Skeletal muscle satellite cell (primary cell): ENCODE results near the gene ZNF532.

ENCODE experiments used
- H3K27me3 ChIP-seq: 2 replicates; pipeline ENCODE4 v1.7.0; 2013; ENCODE audit warnings: low read length; ENCODE audit not compliant: control insufficient read depth, insufficient read depth
- H3K36me3 ChIP-seq: 2 replicates; pipeline ENCODE4 v1.7.0; 2013; ENCODE audit warnings: mild to moderate bottlenecking, control low read depth, low read length; ENCODE audit not compliant: insufficient read depth
- H3K4me1 ChIP-seq: 2 replicates; pipeline ENCODE4 v1.7.0; 2013; ENCODE audit warnings: low read length; ENCODE audit not compliant: control insufficient read depth, insufficient read depth
- H3K4me2 ChIP-seq: 2 replicates; pipeline ENCODE4 v1.7.0; 2013; ENCODE audit warnings: mild to moderate bottlenecking, low read length
- H3K4me3 ChIP-seq: 2 replicates; pipeline ENCODE4 v1.7.0; 2013; ENCODE audit warnings: low read length
- H3K9ac ChIP-seq: 2 replicates; pipeline ENCODE4 v1.7.0; 2013; ENCODE audit warnings: mild to moderate bottlenecking, low read depth, low read length, moderate library complexity
- H3K9me3 ChIP-seq: replicated peaks from 2 replicates; pipeline ENCODE4 v1.7.0; 2013; ENCODE audit warnings: mild to moderate bottlenecking, control low read depth, low read length

The ZNF532 gene

GRCh38 chr18:58977223-58977622 is 112.5 kb downstream of the ZNF532 start:
- H3K27me3 ChIP-seq = no peaks in the 10 kb centered on the region
- no peaks in the 10 kb centered on the region for H3K9me3 ChIP-seq

GRCh38 chr18:58977801-58978200 is 113.1 kb downstream of the ZNF532 start:
- H3K9ac ChIP-seq = no peak overlapping the region
- H3K4me3 ChIP-seq = no peak overlapping the region
- H3K9me3 ChIP-seq = no peaks in the 10 kb centered on the region
- peaks cover 13% of the 10 kb centered on the region for H3K36me3 ChIP-seq
- H3K27me3 ChIP-seq = no peaks in the 10 kb centered on the region
- H3K4me2 ChIP-seq = no peak overlapping the region
- H3K4me1 ChIP-seq = no peaks in the 10 kb centered on the region

More at GRCh38 chr18:58977223-58977622, 112.5 kb downstream of the ZNF532 start:
- Histone ChIP-seq H3K4me1 (no peaks in the 10 kb centered on the region), H3K4me3 (no peak overlapping the region), H3K9ac (no peak overlapping the region), H3K36me3 (peaks cover 13% of the 10 kb centered on the region), H3K4me2 (no peak overlapping the region)

- H3K9me3 ChIP-seq = no peaks in the 10 kb centered on the region
- no peaks in the 10 kb centered on the region for H3K4me1 ChIP-seq
- peaks cover 13% of the 10 kb centered on the region for H3K36me3 ChIP-seq
- no peak overlapping the region for H3K4me3 ChIP-seq
- H3K27me3 ChIP-seq = no peaks in the 10 kb centered on the region
- no peak overlapping the region for H3K9ac ChIP-seq
- H3K4me2 ChIP-seq = no peak overlapping the region
Measured at GRCh38 chr18:58978916-58979315, 114.2 kb downstream of the ZNF532 start.

GRCh38 chr18:58979615-58980014 is 114.9 kb downstream of the ZNF532 start:
- H3K4me1 ChIP-seq = no peaks in the 10 kb centered on the region
- no peak overlapping the region for H3K4me3 ChIP-seq
- H3K9me3 ChIP-seq = no peaks in the 10 kb centered on the region
- no peak overlapping the region for H3K4me2 ChIP-seq
- H3K36me3 ChIP-seq = peaks cover 13% of the 10 kb centered on the region
- no peak overlapping the region for H3K9ac ChIP-seq
- no peaks in the 10 kb centered on the region for H3K27me3 ChIP-seq

- no peak overlapping the region for H3K4me2 ChIP-seq
- peaks cover 13% of the 10 kb centered on the region for H3K36me3 ChIP-seq
- H3K9ac ChIP-seq = no peak overlapping the region
- H3K4me1 ChIP-seq = no peaks in the 10 kb centered on the region
- no peaks in the 10 kb centered on the region for H3K9me3 ChIP-seq
- no peak overlapping the region for H3K4me3 ChIP-seq
- no peaks in the 10 kb centered on the region for H3K27me3 ChIP-seq
Measured at GRCh38 chr18:58980991-58981390, 116.3 kb downstream of the ZNF532 start.

- H3K9me3 ChIP-seq = no peaks in the 10 kb centered on the region
- peaks cover 6% of the 10 kb centered on the region for H3K4me1 ChIP-seq
- peaks cover 13% of the 10 kb centered on the region for H3K36me3 ChIP-seq
- no peak overlapping the region for H3K4me2 ChIP-seq
- H3K4me3 ChIP-seq = no peak overlapping the region
- H3K27me3 ChIP-seq = no peaks in the 10 kb centered on the region
- no peak overlapping the region for H3K9ac ChIP-seq
Measured at GRCh38 chr18:58983260-58984155, 118.8 kb downstream of the ZNF532 start.

GRCh38 chr18:58988600-58988999 is 123.9 kb downstream of the ZNF532 start:
- H3K4me3 ChIP-seq = no peak overlapping the region
- H3K36me3 ChIP-seq = no peaks in the 10 kb centered on the region
- H3K9me3 ChIP-seq = no peaks in the 10 kb centered on the region
- peaks cover 37% of the 10 kb centered on the region for H3K4me1 ChIP-seq
- no peak overlapping the region for H3K4me2 ChIP-seq
- H3K9ac ChIP-seq = no peak overlapping the region
- H3K27me3 ChIP-seq = no peaks in the 10 kb centered on the region

GRCh38 chr18:58989184-58989759 is 124.6 kb downstream of the ZNF532 start:
- Histone ChIP-seq H3K9ac (no peak overlapping the region), H3K27me3 (no peaks in the 10 kb centered on the region), H3K9me3 (no peaks in the 10 kb centered on the region), H3K4me3 (no peak overlapping the region), H3K4me1 (peaks cover 44% of the 10 kb centered on the region), H3K36me3 (no peaks in the 10 kb centered on the region), H3K4me2 (no peak overlapping the region)

GRCh38 chr18:58990720-58991119 is 126.0 kb downstream of the ZNF532 start:
- H3K4me3 ChIP-seq = no peak overlapping the region
- peaks cover 52% of the 10 kb centered on the region for H3K4me1 ChIP-seq
- no peaks in the 10 kb centered on the region for H3K27me3 ChIP-seq
- no peaks in the 10 kb centered on the region for H3K9me3 ChIP-seq
- H3K4me2 ChIP-seq = no peak overlapping the region
- no peaks in the 10 kb centered on the region for H3K36me3 ChIP-seq
- H3K9ac ChIP-seq = no peak overlapping the region

GRCh38 chr18:58991167-58991798 is 126.6 kb downstream of the ZNF532 start:
- H3K9ac ChIP-seq = no peak overlapping the region
- H3K4me1 ChIP-seq = peaks cover 58% of the 10 kb centered on the region
- no peak overlapping the region for H3K4me3 ChIP-seq
- no peaks in the 10 kb centered on the region for H3K36me3 ChIP-seq
- H3K9me3 ChIP-seq = no peaks in the 10 kb centered on the region
- no peak overlapping the region for H3K4me2 ChIP-seq
- no peaks in the 10 kb centered on the region for H3K27me3 ChIP-seq

- H3K36me3 ChIP-seq = no peaks in the 10 kb centered on the region
- no peaks in the 10 kb centered on the region for H3K27me3 ChIP-seq
- peaks cover 70% of the 10 kb centered on the region for H3K4me1 ChIP-seq
- peak overlapping the region; percentile 55 for H3K4me2 ChIP-seq
- H3K9ac ChIP-seq = peak overlapping the region; percentile 76
- H3K9me3 ChIP-seq = no peaks in the 10 kb centered on the region
- H3K4me3 ChIP-seq = no peak overlapping the region
Measured at GRCh38 chr18:58992301-58993231, 127.9 kb downstream of the ZNF532 start.
